ENCODE results near the gene FADS1.

The FADS1 gene

DNA sequence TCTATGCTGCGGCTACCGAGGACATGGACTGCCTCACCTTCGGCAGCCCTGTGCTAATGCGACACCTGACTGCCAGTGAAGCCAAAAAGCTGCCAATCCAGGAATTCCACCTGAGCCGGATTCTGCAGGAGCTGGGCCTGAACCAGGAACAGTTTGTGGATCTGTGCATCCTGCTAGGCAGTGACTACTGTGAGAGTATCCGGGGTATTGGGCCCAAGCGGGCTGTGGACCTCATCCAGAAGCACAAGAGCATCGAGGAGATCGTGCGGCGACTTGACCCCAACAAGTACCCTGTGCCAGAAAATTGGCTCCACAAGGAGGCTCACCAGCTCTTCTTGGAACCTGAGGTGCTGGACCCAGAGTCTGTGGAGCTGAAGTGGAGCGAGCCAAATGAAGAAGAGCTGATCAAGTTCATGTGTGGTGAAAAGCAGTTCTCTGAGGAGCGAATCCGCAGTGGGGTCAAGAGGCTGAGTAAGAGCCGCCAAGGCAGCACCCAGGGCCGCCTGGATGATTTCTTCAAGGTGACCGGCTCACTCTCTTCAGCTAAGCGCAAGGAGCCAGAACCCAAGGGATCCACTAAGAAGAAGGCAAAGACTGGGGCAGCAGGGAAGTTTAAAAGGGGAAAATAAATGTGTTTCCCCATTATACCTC lies 20.8 kb downstream of the FADS1 start:
- H4K8ac ChIP-seq (ENCODE audit: low read depth, low read length), result no peak overlapping the region
- H3K27me3 ChIP-seq (ENCODE audit: insufficient read depth, low read length), result no peaks in the 10 kb centered on the region
- no CpG with 5 or more reads among the region's 18 CpGs for WGBS (ENCODE audit: extremely low coverage, insufficient coverage, insufficient read length)
- no peak overlapping the region for H3K14ac ChIP-seq (ENCODE audit: low read length)
- DNase-seq, result no peak
- no peak overlapping the region for H2BK12ac ChIP-seq (ENCODE audit: low read length)
- H3K36me3 ChIP-seq (ENCODE audit: control insufficient read depth in 1 of 2, insufficient read depth in 2 of 2, low read length in 2 of 2), result peaks cover 14 to 25% of the 10 kb centered on the region in 2 experiments
- H2BK120ac ChIP-seq (ENCODE audit: insufficient read depth, low read length, poor library complexity), result no peak overlapping the region
- H3K4me3 ChIP-seq (ENCODE audit: low read depth, low read length), result no peak overlapping the region
- no peak overlapping the region for H3K18ac ChIP-seq (ENCODE audit: low read length)
- peaks cover 20% of the 10 kb centered on the region for H3K79me2 ChIP-seq (ENCODE audit: control insufficient read depth, insufficient read depth, low read length, poor library complexity)
- no peak overlapping the region for H3K9ac ChIP-seq (ENCODE audit: low read length)
- H3K4me2 ChIP-seq (ENCODE audit: low read length), result no peak overlapping the region
- H3K27ac ChIP-seq (ENCODE audit: low read depth, low read length), result no peak overlapping the region
- H4K91ac ChIP-seq (ENCODE audit: low read depth, low read length), result no peak overlapping the region
- peaks cover 15% of the 10 kb centered on the region for H3K79me1 ChIP-seq (ENCODE audit: low read length)
- no peak overlapping the region for H2AFZ ChIP-seq (ENCODE audit: insufficient read depth, low read length, poor library complexity)
- no peak overlapping the region for H3K23ac ChIP-seq (ENCODE audit: low read length)
- peak overlapping the region; percentile 53 for H3K4ac ChIP-seq (ENCODE audit: low read depth, low read length)
- no peaks in the 10 kb centered on the region for H3K9me3 ChIP-seq (ENCODE audit: insufficient read depth, low read depth, low read length)
- H2BK5ac ChIP-seq (ENCODE audit: low read depth, low read length, poor library complexity), result no peak overlapping the region
- H2AK5ac ChIP-seq (ENCODE audit: low read length), result no peak overlapping the region
- peaks cover 3 to 5% of the 10 kb centered on the region in 2 experiments for H3K4me1 ChIP-seq (ENCODE audit: control insufficient read depth in 1 of 2, insufficient read depth in 2 of 2, low read length in 2 of 2)
- no peak overlapping the region for H4K12ac ChIP-seq (ENCODE audit: low read depth, low read length)

DNA sequence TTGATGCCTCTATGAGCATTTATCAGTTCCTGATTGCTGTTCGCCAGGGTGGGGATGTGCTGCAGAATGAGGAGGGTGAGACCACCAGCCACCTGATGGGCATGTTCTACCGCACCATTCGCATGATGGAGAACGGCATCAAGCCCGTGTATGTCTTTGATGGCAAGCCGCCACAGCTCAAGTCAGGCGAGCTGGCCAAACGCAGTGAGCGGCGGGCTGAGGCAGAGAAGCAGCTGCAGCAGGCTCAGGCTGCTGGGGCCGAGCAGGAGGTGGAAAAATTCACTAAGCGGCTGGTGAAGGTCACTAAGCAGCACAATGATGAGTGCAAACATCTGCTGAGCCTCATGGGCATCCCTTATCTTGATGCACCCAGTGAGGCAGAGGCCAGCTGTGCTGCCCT lies 21.3 kb downstream of the FADS1 start:
- H2AFZ ChIP-seq (ENCODE audit: insufficient read depth, low read length, poor library complexity), result no peak overlapping the region
- H3K27me3 ChIP-seq (ENCODE audit: insufficient read depth, low read length), result no peaks in the 10 kb centered on the region
- H3K36me3 ChIP-seq (ENCODE audit: control insufficient read depth in 1 of 2, insufficient read depth in 2 of 2, low read length in 2 of 2), result peaks cover 14 to 24% of the 10 kb centered on the region in 2 experiments
- peaks cover 15% of the 10 kb centered on the region for H3K79me1 ChIP-seq (ENCODE audit: low read length)
- no peak overlapping the region for H3K27ac ChIP-seq (ENCODE audit: low read depth, low read length)
- no peak overlapping the region for H3K23ac ChIP-seq (ENCODE audit: low read length)
- H2AK5ac ChIP-seq (ENCODE audit: low read length), result no peak overlapping the region
- no peak overlapping the region for H3K4me2 ChIP-seq (ENCODE audit: low read length)
- no peak overlapping the region for H3K14ac ChIP-seq (ENCODE audit: low read length)
- no peak overlapping the region for H2BK120ac ChIP-seq (ENCODE audit: insufficient read depth, low read length, poor library complexity)
- H4K8ac ChIP-seq (ENCODE audit: low read depth, low read length), result no peak overlapping the region
- H3K4me1 ChIP-seq (ENCODE audit: control insufficient read depth in 1 of 2, insufficient read depth in 2 of 2, low read length in 2 of 2), result peaks cover 3 to 5% of the 10 kb centered on the region in 2 experiments
- H4K91ac ChIP-seq (ENCODE audit: low read depth, low read length), result no peak overlapping the region
- H3K4me3 ChIP-seq (ENCODE audit: low read depth, low read length), result no peak overlapping the region
- no peak overlapping the region for H2BK5ac ChIP-seq (ENCODE audit: low read depth, low read length, poor library complexity)
- H2BK12ac ChIP-seq (ENCODE audit: low read length), result no peak overlapping the region
- no peak overlapping the region for H4K12ac ChIP-seq (ENCODE audit: low read depth, low read length)
- WGBS (ENCODE audit: extremely low coverage, insufficient coverage, insufficient read length), result no CpG with 5 or more reads among the region's 12 CpGs
- H3K9me3 ChIP-seq (ENCODE audit: insufficient read depth, low read depth, low read length), result no peaks in the 10 kb centered on the region
- no peak overlapping the region for H3K9ac ChIP-seq (ENCODE audit: low read length)
- DNase-seq, result no peak
- peaks cover 20% of the 10 kb centered on the region for H3K79me2 ChIP-seq (ENCODE audit: control insufficient read depth, insufficient read depth, low read length, poor library complexity)
- H3K18ac ChIP-seq (ENCODE audit: low read length), result peak overlapping the region; percentile 38
- peak overlapping the region; percentile 53 for H3K4ac ChIP-seq (ENCODE audit: low read depth, low read length)

DNA sequence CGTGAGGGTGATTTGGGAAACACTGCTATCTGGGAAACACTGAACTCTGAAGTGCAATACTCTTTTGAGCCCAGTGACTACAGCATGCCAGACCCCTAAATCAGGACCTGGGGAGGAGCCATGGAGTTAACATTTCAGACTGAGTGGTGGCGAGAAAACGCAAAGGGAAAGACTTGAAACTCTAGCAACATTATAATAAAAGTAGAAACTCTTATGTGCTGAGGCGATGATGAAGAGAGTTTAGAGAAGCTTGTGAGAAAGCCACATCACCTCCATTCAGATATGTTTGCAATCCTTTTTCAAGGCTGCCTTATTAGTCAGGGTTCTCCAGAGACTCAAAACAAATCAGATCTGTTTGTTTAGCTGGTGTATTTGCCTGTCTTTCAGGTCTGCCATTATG lies 22.2 kb downstream of the FADS1 start:
- peaks cover 21 to 30% of the 10 kb centered on the region in 2 experiments for H3K36me3 ChIP-seq (ENCODE audit: control insufficient read depth in 1 of 2, insufficient read depth in 2 of 2, low read length in 2 of 2)
- WGBS (ENCODE audit: extremely low coverage, insufficient coverage, insufficient read length), result no CpG with 5 or more reads among the region's 4 CpGs
- H3K27ac ChIP-seq (ENCODE audit: low read depth, low read length), result no peak overlapping the region
- DNase-seq, result no peak
- peaks cover 3 to 5% of the 10 kb centered on the region in 2 experiments for H3K4me1 ChIP-seq (ENCODE audit: control insufficient read depth in 1 of 2, insufficient read depth in 2 of 2, low read length in 2 of 2)
- H2BK5ac ChIP-seq (ENCODE audit: low read depth, low read length, poor library complexity), result no peak overlapping the region
- peak overlapping the region; percentile 80 for H3K4ac ChIP-seq (ENCODE audit: low read depth, low read length)
- no peak overlapping the region for H4K91ac ChIP-seq (ENCODE audit: low read depth, low read length)
- H3K18ac ChIP-seq (ENCODE audit: low read length), result no peak overlapping the region
- no peak overlapping the region for H4K12ac ChIP-seq (ENCODE audit: low read depth, low read length)
- no peak overlapping the region for H3K4me3 ChIP-seq (ENCODE audit: low read depth, low read length)
- H2BK12ac ChIP-seq (ENCODE audit: low read length), result no peak overlapping the region
- H3K79me2 ChIP-seq (ENCODE audit: control insufficient read depth, insufficient read depth, low read length, poor library complexity), result peaks cover 20% of the 10 kb centered on the region
- no peak overlapping the region for H2AFZ ChIP-seq (ENCODE audit: insufficient read depth, low read length, poor library complexity)
- H3K23ac ChIP-seq (ENCODE audit: low read length), result no peak overlapping the region
- no peak overlapping the region for H3K9ac ChIP-seq (ENCODE audit: low read length)
- no peaks in the 10 kb centered on the region for H3K27me3 ChIP-seq (ENCODE audit: insufficient read depth, low read length)
- H3K79me1 ChIP-seq (ENCODE audit: low read length), result peaks cover 15% of the 10 kb centered on the region
- H3K9me3 ChIP-seq (ENCODE audit: insufficient read depth, low read depth, low read length), result no peaks in the 10 kb centered on the region
- no peak overlapping the region for H3K4me2 ChIP-seq (ENCODE audit: low read length)
- H4K8ac ChIP-seq (ENCODE audit: low read depth, low read length), result no peak overlapping the region
- H2AK5ac ChIP-seq (ENCODE audit: low read length), result no peak overlapping the region
- H3K14ac ChIP-seq (ENCODE audit: low read length), result no peak overlapping the region
- H2BK120ac ChIP-seq (ENCODE audit: insufficient read depth, low read length, poor library complexity), result no peak overlapping the region

DNA sequence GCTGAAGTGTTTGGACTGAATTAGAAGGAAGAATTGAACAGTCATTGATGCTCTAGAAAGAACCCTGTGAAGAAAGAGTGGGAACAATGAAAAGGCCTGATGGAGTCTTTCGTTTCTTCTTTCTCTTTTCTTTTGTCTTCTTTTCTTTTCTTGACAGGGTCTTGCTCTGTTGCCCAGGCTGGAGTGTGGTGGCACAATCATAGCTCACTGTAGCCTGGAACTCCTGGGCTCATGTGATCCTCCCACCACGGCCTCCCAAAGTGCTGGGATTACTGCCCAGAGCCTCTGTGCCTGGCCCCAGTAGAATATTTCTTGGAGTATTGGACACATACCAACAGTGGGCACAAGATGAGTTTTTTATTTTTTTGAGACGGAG lies 23.0 kb downstream of the FADS1 start:
- Histone ChIP-seq H4K91ac (ENCODE audit: low read depth, low read length) (no peak overlapping the region), H3K14ac (ENCODE audit: low read length) (no peak overlapping the region), H3K4me1 (ENCODE audit: control insufficient read depth in 1 of 2, insufficient read depth in 2 of 2, low read length in 2 of 2) (peaks cover 3 to 5% of the 10 kb centered on the region in 2 experiments), H3K4ac (ENCODE audit: low read depth, low read length) (peak overlapping the region; percentile 94), H3K79me2 (ENCODE audit: control insufficient read depth, insufficient read depth, low read length, poor library complexity) (peaks cover 20% of the 10 kb centered on the region), H2BK5ac (ENCODE audit: low read depth, low read length, poor library complexity) (no peak overlapping the region), H2BK120ac (ENCODE audit: insufficient read depth, low read length, poor library complexity) (no peak overlapping the region), H4K8ac (ENCODE audit: low read depth, low read length) (no peak overlapping the region), H3K27me3 (ENCODE audit: insufficient read depth, low read length) (no peaks in the 10 kb centered on the region), H2BK12ac (ENCODE audit: low read length) (no peak overlapping the region), H3K23ac (ENCODE audit: low read length) (no peak overlapping the region), H2AK5ac (ENCODE audit: low read length) (no peak overlapping the region), H3K4me2 (ENCODE audit: low read length) (peak overlapping the region; percentile 93), H3K9ac (ENCODE audit: low read length) (no peak overlapping the region), H3K4me3 (ENCODE audit: low read depth, low read length) (no peak overlapping the region), H3K18ac (ENCODE audit: low read length) (no peak overlapping the region), H3K27ac (ENCODE audit: low read depth, low read length) (no peak overlapping the region), H3K79me1 (ENCODE audit: low read length) (peaks cover 15% of the 10 kb centered on the region), H3K9me3 (ENCODE audit: insufficient read depth, low read depth, low read length) (no peaks in the 10 kb centered on the region), H3K36me3 (ENCODE audit: control insufficient read depth in 1 of 2, insufficient read depth in 2 of 2, low read length in 2 of 2) (peaks cover 29 to 34% of the 10 kb centered on the region in 2 experiments), H2AFZ (ENCODE audit: insufficient read depth, low read length, poor library complexity) (no peak overlapping the region), H4K12ac (ENCODE audit: low read depth, low read length) (no peak overlapping the region)
- no peak for DNase-seq
- WGBS (ENCODE audit: extremely low coverage, insufficient coverage, insufficient read length), result no CpG with 5 or more reads among the region's 3 CpGs
